NCI-H1417 (cell line): ENCODE measurements around the gene GRM8.

Source experiments
- DNase-seq, 3 experiments: peaks; one replicate each; lab custom pipeline; 2025; lab: John Stamatoyannopoulos, UW

Gene GRM8

DNA sequence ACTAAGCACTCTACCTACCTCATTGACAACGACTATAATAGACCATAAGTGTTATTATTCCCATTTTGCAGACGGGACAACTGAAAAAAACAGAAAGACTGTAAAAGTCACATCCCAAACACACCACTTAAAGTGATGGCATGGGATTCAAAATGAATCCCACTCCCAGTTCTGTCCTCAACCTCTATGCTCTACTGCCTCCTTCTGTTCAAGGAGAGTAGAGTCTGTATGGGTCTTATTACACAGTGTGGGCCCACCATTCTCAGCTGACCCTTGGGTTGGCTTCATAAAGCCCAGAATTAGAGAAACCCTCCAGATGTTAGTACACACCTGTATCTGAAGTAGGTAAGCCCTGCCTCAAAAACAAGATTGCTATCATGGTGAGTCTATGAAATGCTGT lies 102.2 kb downstream of the GRM8 start:
- DNase-seq, result no peak

DNA sequence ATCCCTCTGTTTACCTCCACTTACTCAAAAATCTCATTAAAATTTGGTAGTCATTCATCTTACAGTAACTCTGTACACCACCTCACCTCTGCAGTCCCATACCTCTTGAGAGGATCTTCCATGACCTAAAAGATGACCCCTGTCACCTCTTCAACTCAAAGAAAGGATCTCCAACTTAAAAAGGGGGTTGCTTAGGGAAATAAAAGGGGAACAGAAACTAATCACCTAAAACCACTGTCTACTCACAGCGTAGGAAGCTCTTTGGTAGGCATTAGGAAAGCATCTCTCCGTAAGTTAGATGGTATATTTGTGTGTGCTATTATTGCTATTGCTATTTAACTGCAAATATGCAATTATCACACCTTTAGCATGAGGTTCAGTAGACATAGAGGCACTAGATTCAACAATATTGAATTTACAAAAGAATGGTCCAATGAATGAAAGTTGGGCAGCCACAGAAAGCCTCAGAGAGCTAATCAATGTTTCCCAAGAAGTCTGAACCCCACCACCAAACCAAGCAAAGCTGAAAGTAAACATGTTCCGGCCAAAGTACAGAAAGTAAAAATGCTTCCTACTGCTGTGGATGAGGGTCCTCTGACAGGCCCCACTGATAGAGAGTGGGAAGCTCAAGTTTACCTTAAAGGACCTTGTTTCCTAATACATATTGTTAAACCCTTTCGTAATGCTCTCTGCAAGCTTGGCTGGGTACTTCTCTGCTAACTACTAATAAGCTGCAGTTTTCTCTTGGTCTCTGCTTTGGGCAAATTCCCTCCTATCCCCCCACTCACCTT lies 105.8 kb downstream of the GRM8 start:
- no peak for DNase-seq

- no peak for DNase-seq
Measured at GRCh38 chr7:127137146-127137545, 115.6 kb downstream of the GRM8 start.

DNA sequence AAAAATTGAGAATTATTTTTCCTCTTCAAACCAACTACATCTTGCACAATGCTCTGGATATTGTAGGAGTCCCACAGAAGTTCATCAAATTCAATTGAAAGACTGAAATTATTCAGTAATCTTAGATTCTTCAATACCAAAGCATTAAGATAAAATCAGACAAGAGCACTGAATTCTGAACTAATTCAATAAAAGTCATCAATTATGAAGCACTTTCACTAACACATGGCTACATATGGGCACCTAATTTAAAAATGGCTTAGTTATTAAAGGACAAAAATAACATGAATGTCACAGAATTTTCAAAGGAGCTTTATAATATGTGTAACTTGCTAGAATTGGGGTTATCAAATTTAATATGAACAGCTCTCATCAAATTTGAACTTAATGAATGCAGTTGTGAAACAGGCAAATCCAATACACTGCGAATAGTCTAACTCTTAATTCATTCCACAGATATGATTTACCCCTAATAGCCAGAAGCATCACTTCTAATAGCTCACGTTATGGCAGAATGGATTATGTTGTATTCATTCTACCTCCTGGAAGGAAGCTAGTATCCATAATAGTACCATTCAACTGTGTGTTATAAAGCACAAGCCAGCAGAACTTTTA lies 116.8 kb downstream of the GRM8 start:
- DNase-seq, result no peak

- DNase-seq, result peak in 1 of 3 experiments; percentile 72
Measured at GRCh38 chr7:127123220-127123619, 129.5 kb downstream of the GRM8 start.

DNA sequence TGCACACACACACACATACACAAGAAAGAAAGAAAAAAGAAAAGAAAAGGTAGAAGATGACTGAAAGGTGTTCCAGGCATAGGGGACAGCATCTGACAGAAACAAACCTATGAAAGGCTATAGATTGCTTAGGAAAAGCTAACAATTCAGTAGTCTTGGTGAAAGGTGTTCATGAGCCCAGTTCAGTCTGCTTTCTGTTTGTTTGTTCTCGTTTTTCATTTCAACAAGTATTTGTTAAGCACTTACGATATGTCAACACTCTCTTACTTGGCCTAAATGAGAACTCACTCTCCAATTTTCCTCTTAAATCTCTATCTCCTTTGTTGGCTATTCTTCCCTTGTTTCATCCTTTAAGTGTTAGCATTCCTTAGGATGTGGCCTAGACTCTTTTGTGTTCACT lies 133.2 kb downstream of the GRM8 start:
- peak in 2 of 3 experiments; percentile 15 to 40 for DNase-seq

DNA sequence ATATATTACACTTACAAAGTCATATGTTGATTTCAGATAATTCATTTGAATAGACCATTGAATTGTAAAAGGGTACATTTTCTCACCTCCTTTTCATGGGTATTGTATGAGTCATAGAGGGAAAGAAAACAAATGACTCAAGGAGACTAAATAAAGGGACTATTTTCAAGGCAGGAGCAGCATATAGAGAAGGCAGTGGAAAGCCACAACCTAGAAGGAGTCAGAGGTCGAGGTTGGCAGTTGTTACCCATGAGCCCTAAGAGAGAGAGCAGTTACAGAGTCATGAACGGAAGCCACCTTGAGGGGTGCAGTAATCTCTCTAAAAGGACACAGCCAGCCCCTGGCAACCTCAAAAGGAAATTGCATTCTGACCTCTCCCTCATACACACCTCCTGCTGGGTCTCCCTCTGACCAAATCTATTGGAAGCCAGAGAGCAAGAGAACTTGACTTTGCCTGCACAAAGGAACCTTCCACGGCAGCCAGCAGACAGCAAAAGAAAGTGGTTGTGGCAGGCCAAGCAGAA lies 137.9 kb downstream of the GRM8 start:
- DNase-seq, result no peak

- peak; percentile 11 to 62 (median 24) for DNase-seq
Measured at GRCh38 chr7:127107601-127108007, 145.1 kb downstream of the GRM8 start.

GRCh38 chr7:127093340-127093739 lies 159.4 kb downstream of the GRM8 start:
- DNase-seq, result no peak

- DNase-seq, result no peak
Measured at GRCh38 chr7:127091620-127092019, 161.1 kb downstream of the GRM8 start.

DNA sequence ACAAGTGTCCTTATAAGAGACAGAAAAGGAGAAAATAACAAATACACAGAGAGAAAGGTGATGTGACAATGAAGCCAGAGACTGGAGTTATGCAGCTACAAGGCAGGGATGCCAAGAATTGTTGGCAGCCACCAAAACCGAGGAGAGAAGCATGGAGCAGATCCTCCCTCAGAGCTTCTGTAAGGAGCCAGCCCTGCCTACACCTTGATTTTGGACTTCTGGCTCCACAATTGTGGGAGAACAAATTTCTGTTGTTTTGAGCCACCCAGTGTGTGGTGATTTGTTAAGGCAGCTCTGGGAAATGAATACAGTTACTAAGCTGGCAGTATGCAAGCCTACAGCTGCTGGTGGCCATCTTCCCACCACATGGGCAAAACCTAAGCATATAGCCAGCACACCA lies 163.6 kb downstream of the GRM8 start:
- DNase-seq, result no peak

DNA sequence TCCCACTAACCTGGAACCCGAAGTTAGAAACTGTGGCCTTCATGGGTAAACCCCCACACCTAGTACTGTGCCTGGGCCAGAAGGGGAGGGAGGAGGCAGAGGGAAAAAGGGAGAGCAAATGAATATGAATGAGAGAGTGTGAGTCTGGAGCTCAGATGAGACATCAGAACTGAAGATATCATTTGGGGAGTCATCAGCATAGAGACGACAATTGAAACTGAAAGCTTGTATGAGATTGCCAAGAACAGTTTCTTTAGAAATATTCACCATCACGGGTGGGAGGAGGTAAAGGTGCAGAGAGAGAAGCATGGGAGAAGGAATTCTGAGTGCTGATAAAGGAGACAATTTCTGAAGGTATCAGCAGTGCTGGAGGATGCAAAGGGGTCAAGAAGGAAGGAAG lies 171.2 kb downstream of the GRM8 start:
- no peak for DNase-seq

DNA sequence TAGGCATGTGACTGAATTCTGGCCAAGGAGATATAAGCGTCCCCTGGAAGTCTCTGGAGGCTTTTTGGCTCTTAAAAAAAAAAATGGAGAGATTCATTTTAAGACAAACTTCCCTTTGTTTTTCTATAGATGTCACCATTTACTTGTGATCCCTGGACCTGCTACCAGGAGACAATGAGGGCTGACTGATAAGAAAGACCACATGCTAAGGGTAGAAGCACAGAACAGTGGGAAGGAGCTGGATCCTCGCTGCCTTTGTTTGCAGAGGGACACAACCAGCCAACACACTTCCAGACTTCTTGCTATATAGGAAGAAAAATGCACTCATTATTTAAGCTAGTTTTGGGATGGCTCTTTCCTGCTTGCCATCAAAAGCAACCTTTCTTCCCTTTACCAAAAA lies 172.2 kb downstream of the GRM8 start:
- DNase-seq, result no peak

DNA sequence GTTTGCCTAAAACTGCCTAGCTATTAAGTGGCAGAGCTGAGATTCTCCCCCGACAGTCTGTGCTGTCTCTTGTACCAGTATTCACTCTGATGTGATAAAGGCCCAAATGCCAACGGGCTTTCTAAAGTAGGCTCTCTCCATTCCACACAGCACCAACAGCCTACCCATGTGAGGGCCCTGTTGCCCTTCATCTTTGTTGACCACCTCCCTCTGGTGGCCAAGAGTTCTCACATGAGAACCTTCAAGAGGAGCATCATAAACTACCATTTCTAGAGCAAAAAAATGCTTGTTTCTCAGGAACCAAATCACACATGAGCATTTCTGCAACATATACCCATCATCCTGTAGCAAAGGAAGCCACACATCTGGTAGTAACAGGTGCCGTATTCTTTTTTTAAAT lies 185.8 kb downstream of the GRM8 start:
- peak; percentile 15 to 50 (median 18) for DNase-seq

DNA sequence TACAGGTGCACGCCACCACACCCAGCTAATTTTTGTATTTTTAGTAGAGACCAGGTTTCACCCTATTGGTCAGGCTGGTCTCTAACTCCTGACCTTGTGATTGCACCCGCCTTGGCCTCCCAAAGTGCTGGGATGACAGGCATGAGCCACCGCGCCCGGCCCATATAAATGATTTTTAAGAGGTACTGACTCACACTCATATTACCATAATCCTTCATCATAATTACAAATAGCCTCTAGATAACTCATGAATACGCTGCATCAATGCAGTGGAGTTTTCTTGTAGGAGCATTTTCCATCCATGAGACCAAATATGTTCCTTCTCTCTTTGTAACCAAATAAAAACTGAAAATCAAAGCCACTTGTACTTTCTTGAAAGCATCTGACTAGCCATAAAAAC lies 193.3 kb downstream of the GRM8 start:
- no peak for DNase-seq

DNA sequence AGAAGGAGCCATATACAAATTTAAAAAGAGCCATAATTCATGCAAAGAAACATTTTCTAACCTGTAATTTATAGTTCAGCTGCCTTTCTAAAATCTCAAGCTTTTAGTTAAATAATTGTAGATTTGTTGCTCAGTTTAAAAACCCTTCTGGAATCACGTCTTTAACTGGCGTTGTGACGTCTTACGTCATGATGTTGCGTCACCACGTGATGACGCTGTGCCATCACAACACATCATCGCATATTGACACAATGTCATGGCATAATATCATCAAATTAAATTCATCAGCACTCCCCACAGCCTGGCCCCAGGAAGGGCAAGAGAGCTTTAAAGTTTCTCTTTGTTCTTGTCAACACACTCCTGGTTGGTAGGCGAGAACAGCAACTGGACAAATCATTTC lies 194.8 kb downstream of the GRM8 start:
- DNase-seq, result no peak

DNA sequence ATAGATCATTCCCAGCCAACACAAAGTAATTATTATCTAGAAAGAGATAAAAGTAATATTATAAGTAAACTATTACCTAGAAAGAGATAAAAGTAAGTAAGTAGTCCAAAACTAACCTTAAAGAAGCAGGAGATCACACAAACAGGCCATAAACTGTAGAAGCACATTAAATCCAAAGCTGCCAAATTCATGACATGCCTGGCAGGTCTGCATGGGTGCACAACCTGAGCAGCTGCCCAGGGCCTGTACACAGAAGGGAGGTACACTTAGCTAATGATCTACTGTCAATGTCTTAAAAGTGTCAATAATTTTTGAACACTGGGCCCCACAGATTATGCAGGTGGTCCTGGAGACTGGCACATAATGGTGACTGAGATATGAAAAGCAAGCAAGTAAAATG lies 196.5 kb downstream of the GRM8 start:
- no peak for DNase-seq

DNA sequence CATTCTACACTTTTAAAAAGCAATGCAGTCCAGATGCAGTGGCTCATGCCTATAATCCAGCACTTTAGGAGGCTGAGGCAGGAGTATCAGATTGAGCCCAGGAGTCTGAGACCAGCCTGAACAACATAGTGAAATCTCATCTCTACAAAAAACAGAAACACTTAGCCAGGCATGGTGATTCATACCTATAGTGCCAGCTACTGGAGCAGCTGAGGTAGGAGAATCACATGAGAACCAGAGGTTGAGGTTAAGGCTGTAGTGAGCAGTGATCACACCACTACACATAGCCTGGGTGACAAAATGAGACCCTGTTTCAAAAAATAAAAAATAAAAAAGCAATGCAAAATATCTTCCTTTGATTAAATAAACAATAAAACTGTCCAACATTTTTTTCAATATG lies 205.2 kb downstream of the GRM8 start:
- DNase-seq, result no peak

GRCh38 chr7:127041689-127042452 lies 210.9 kb downstream of the GRM8 start:
- no peak for DNase-seq

- no peak for DNase-seq
Measured at GRCh38 chr7:127040042-127040441, 212.7 kb downstream of the GRM8 start.

GRCh38 chr7:127039541-127039940 lies 213.2 kb downstream of the GRM8 start:
- no peak for DNase-seq

- DNase-seq, result no peak
Measured at GRCh38 chr7:127035203-127035849, 217.4 kb downstream of the GRM8 start.
